ENCODE results near the gene HECA. TPM values are rescaled to one million over a fixed set of nuclear protein-coding genes. Genes with fewer than 3 reads are reported as not detected.

Gene HECA
- total RNA-seq, 1 experiment from 2014 or later: 10.7 TPM

DNA sequence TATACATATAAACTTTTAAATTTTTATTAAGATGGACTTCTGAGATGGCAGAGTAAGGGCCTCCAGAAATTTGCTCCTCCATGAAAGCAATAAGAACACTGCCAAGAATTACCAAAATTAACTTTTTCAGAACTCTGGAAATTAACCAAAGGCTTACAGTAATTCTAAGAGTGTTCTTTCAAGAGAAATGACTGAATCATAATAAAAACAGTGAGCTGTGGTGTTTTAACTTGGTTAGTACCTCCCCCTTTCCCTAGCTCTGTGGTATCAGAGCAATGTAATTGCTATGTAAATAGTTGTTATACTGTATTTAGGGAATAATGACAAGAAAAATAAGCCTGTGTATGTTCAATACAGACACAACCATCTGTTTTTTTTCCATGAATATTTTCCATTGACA is 19.0 kb downstream of the HECA start:
- Histone ChIP-seq H3K9me3 (ENCODE audit: control insufficient read depth in 1 of 2, insufficient read depth in 1 of 2, low read depth in 1 of 2, low read length in 2 of 2) (no peaks in the 10 kb centered on the region), H3K27me3 (ENCODE audit: insufficient read depth, low read length) (no peaks in the 10 kb centered on the region), H3K36me3 (ENCODE audit: control insufficient read depth in 1 of 2, insufficient read depth in 2 of 2, low read length in 2 of 2) (no peaks in the 10 kb centered on the region), H3K9ac (ENCODE audit: low read length) (no peak overlapping the region), H3K4me3 (replicated peaks in 1 of 2; ENCODE audit: low read depth in 1 of 2, low read length in 2 of 2) (no peak overlapping the region), H3K9me2 (ENCODE audit: insufficient read depth) (no peaks in the 10 kb centered on the region), H2AFZ (ENCODE audit: low read depth, low read length, poor library complexity, severe bottlenecking) (no peak overlapping the region), H3K4me1 (ENCODE audit: control insufficient read depth in 1 of 2, insufficient read depth in 2 of 2, low read length in 2 of 2) (no peaks in the 10 kb centered on the region), H3K79me2 (ENCODE audit: insufficient read depth, low read length) (no peaks in the 10 kb centered on the region), H3K4me2 (ENCODE audit: low read length) (no peak overlapping the region), H4K20me1 (ENCODE audit: insufficient read depth) (no peaks in the 10 kb centered on the region), H3K27ac (ENCODE audit: low read depth, low read length) (no peak overlapping the region)
- TF ChIP-seq, protein P1, sequence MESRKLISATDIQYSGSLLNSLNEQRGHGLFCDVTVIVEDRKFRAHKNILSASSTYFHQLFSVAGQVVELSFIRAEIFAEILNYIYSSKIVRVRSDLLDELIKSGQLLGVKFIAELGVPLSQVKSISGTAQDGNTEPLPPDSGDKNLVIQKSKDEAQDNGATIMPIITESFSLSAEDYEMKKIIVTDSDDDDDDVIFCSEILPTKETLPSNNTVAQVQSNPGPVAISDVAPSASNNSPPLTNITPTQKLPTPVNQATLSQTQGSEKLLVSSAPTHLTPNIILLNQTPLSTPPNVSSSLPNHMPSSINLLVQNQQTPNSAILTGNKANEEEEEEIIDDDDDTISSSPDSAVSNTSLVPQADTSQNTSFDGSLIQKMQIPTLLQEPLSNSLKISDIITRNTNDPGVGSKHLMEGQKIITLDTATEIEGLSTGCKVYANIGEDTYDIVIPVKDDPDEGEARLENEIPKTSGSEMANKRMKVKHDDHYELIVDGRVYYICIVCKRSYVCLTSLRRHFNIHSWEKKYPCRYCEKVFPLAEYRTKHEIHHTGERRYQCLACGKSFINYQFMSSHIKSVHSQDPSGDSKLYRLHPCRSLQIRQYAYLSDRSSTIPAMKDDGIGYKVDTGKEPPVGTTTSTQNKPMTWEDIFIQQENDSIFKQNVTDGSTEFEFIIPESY (IDR thresholded peaks at IDR 0.05; ENCODE audit: extremely low read depth, insufficient replicate concordance, low read length): no peak
- TF ChIP-seq RAD21 (IDR thresholded peaks at IDR 0.05; ENCODE audit: low read depth) (no peak), CBX3 (IDR thresholded peaks at IDR 0.05; ENCODE audit: low read depth) (no peak), CEBPB (IDR thresholded peaks at IDR 0.05; ENCODE audit: low read depth) (no peak)
- TF ChIP-seq, protein P2, sequence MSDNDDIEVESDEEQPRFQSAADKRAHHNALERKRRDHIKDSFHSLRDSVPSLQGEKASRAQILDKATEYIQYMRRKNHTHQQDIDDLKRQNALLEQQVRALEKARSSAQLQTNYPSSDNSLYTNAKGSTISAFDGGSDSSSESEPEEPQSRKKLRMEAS (IDR thresholded peaks at IDR 0.05): no peak
- ATAC-seq (no peak), DNase-seq (ENCODE audit: low read depth, low spot score) (no peak)
- BruUV-seq (replicated peaks): no TSS peak
- intact Hi-C loops (cut with micrococcal nuclease): no loop called here
- CTCF ChIA-PET: no interaction called here
- POLR2A ChIA-PET: no interaction called here
- RAD21 ChIA-PET (ENCODE audit: low non-redundant PET in 1 of 2, low total read pairs in 2 of 2, uncharacterized antibody in 2 of 2, unreplicated experiment in 2 of 2): no interaction called here

DNA sequence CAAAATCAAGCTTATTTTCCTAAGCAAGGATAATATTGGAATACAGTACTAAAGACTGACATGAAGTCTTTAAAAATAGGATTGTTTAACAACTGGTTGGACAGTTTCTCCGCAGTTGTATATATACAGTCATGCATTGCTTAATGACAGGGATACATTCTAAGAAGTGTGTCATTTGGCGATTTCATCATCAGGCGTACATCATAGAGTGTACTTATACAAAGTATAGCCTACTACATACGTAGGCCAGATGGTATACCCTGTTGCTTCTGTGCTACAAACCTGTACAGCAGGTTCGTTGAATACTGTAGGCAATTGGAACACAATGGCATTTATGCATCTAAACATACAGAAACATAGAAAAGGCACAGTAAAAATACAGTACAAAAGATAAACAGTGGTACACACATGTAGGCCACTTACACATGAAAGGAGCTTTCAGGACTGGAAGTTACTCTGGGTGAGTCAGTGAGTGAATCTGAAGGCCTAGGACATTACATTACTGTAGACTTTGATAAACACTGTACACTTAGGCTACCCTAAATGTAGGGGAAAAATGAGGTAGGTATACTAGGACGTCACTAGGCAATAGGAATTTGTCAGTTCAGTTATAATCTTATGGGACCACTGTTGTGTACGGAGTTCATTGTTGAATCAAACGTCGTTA is 20.1 kb downstream of the HECA start:
- H3K79me2 ChIP-seq (ENCODE audit: insufficient read depth, low read length): no peaks in the 10 kb centered on the region
- ChIA-PET POLR2A (no interaction called here), CTCF (no interaction called here), RAD21 (ENCODE audit: low non-redundant PET in 1 of 2, low total read pairs in 2 of 2, uncharacterized antibody in 2 of 2, unreplicated experiment in 2 of 2) (no interaction called here)
- DNase-seq (ENCODE audit: low read depth, low spot score) (no peak), ATAC-seq (no peak)
- no peaks in the 10 kb centered on the region for H3K27me3 ChIP-seq (ENCODE audit: insufficient read depth, low read length)
- no peaks in the 10 kb centered on the region for H3K9me3 ChIP-seq (ENCODE audit: control insufficient read depth in 1 of 2, insufficient read depth in 1 of 2, low read depth in 1 of 2, low read length in 2 of 2)
- no peaks in the 10 kb centered on the region for H3K9me2 ChIP-seq (ENCODE audit: insufficient read depth)
- intact Hi-C loops (cut with micrococcal nuclease): no loop called here
- no peaks in the 10 kb centered on the region for H3K4me1 ChIP-seq (ENCODE audit: control insufficient read depth in 1 of 2, insufficient read depth in 2 of 2, low read length in 2 of 2)
- no peak overlapping the region for H3K4me3 ChIP-seq (replicated peaks in 1 of 2; ENCODE audit: low read depth in 1 of 2, low read length in 2 of 2)
- BruUV-seq (replicated peaks): no TSS peak
- H3K27ac ChIP-seq (ENCODE audit: low read depth, low read length): no peak overlapping the region
- no peak overlapping the region for H2AFZ ChIP-seq (ENCODE audit: low read depth, low read length, poor library complexity, severe bottlenecking)
- no peak overlapping the region for H3K4me2 ChIP-seq (ENCODE audit: low read length)
- H3K9ac ChIP-seq (ENCODE audit: low read length): no peak overlapping the region
- TF ChIP-seq SIN3A (IDR thresholded peaks at IDR 0.05; ENCODE audit: low read depth) (no peak), POLR2A (IDR thresholded peaks at IDR 0.05; ENCODE audit: borderline replicate concordance, extremely low read depth, insufficient read depth, insufficient read length) (no peak), CEBPB (IDR thresholded peaks at IDR 0.05; ENCODE audit: low read depth) (no peak)
- TF ChIP-seq, protein P3, sequence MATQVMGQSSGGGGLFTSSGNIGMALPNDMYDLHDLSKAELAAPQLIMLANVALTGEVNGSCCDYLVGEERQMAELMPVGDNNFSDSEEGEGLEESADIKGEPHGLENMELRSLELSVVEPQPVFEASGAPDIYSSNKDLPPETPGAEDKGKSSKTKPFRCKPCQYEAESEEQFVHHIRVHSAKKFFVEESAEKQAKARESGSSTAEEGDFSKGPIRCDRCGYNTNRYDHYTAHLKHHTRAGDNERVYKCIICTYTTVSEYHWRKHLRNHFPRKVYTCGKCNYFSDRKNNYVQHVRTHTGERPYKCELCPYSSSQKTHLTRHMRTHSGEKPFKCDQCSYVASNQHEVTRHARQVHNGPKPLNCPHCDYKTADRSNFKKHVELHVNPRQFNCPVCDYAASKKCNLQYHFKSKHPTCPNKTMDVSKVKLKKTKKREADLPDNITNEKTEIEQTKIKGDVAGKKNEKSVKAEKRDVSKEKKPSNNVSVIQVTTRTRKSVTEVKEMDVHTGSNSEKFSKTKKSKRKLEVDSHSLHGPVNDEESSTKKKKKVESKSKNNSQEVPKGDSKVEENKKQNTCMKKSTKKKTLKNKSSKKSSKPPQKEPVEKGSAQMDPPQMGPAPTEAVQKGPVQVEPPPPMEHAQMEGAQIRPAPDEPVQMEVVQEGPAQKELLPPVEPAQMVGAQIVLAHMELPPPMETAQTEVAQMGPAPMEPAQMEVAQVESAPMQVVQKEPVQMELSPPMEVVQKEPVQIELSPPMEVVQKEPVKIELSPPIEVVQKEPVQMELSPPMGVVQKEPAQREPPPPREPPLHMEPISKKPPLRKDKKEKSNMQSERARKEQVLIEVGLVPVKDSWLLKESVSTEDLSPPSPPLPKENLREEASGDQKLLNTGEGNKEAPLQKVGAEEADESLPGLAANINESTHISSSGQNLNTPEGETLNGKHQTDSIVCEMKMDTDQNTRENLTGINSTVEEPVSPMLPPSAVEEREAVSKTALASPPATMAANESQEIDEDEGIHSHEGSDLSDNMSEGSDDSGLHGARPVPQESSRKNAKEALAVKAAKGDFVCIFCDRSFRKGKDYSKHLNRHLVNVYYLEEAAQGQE (IDR thresholded peaks at IDR 0.05; ENCODE audit: low read depth): no peak
- H4K20me1 ChIP-seq (ENCODE audit: insufficient read depth): no peaks in the 10 kb centered on the region
- H3K36me3 ChIP-seq (ENCODE audit: control insufficient read depth in 1 of 2, insufficient read depth in 2 of 2, low read length in 2 of 2): no peaks in the 10 kb centered on the region

All from HCT116 (cell line).